Rectal smooth muscle tissue (tissue), 1 donor: ENCODE results near the gene FAM78B.

Experiments
- H3K27ac ChIP-seq: one replicate; pipeline ENCODE4 v1.7.0; 2013; ENCODE audit warnings: low read depth, low read length, inconsistent platforms
- H3K27me3 ChIP-seq: one replicate; pipeline ENCODE4 v1.7.0; 2013; ENCODE audit warnings: low read length; ENCODE audit not compliant: control insufficient read depth, insufficient read depth
- H3K36me3 ChIP-seq: one replicate; pipeline ENCODE4 v1.7.0; 2013; ENCODE audit warnings: low read length; ENCODE audit not compliant: control insufficient read depth, insufficient read depth
- H3K4me1 ChIP-seq: one replicate; pipeline ENCODE4 v1.7.0; 2013; ENCODE audit warnings: low read length; ENCODE audit not compliant: control insufficient read depth, insufficient read depth
- H3K4me3 ChIP-seq: one replicate; pipeline ENCODE4 v1.7.0; 2013; ENCODE audit warnings: low read length
- H3K9ac ChIP-seq: one replicate; pipeline ENCODE4 v1.7.0; 2013; ENCODE audit warnings: low read length

The FAM78B gene

DNA sequence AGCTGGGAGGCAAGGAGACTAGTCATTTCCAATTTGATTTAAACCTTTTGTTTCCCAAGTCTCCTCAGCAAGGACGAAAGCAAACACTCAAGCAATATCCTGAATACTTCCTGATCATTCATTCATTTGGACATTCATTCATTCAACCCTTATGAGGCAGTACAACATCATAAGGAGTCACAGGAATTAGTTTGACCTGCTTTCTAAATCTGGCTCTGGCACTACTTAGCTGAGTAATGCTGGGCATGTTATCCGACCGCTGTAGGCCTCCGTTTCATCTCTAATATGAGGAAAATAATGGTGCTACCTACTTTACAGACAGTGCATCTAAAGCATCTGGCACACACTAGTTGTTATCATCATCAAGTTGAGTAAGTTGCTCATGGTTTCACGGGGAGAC is 11.7 kb downstream of the FAM78B start:
- no peaks in the 10 kb centered on the region for H3K36me3 ChIP-seq
- no peaks in the 10 kb centered on the region for H3K4me1 ChIP-seq
- H3K27me3 ChIP-seq, result no peaks in the 10 kb centered on the region
- no peak overlapping the region for H3K27ac ChIP-seq
- no peak overlapping the region for H3K9ac ChIP-seq
- H3K4me3 ChIP-seq, result no peak overlapping the region

DNA sequence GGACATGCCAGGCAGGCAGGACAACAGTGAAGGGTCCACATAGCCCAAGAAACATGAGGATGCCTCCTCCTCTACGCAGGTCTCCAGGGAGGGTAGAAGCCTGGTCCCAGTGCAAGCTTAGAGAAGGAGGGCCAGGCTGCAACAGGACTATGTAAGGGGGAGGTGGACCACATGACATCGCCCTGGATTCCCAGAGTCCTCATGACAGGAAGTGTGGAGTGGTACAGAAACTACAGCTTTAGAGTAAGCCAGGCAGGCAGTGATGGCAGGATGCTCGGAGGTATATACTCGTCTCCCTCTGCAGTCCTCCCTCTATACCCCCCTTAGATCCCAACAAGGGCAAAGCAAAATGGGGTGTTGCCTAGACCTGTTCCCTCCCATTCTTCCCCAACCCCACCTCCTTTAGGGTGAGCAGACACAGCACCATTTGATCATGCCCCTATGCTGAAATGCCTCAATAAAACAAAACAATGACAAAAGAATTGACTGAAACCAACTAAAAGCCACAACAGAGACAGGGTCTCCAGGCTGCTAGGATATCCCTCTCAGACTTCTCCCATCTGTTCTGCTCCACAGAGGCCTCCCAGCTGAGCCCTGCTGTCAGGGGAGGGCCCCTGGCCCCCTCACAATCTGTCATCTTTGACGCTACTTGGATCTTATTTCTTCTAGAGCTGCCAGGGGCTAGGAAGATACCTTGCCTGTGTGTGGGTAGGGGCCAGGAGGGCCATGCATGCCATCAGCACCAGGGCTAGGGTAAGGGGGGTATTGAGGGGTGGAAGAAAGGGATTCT is 13.1 kb downstream of the FAM78B start:
- no peak overlapping the region for H3K4me3 ChIP-seq
- no peak overlapping the region for H3K9ac ChIP-seq
- H3K4me1 ChIP-seq, result no peaks in the 10 kb centered on the region
- H3K27ac ChIP-seq, result no peak overlapping the region
- no peaks in the 10 kb centered on the region for H3K27me3 ChIP-seq
- no peaks in the 10 kb centered on the region for H3K36me3 ChIP-seq

DNA sequence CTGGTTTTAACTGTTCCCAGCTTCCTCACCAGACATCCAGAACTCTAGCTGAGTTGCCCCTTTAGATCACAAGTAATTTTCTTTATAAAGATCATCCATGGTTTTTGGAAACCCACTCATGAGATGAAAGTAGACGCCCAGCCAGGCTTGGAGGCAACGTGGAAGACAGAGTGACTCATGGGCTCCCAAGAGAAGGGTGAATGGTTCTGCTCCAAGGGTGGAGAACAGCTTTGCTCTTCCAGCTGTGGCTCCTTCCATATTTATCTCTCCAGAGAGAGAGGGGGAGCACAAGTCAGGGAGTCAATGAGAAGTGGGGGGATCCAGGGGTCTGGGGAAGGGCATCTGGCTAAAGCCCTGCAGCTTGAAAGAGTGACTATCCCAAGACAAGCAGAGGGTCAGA is 13.8 kb downstream of the FAM78B start:
- Histone ChIP-seq H3K27me3 (no peaks in the 10 kb centered on the region), H3K4me1 (no peaks in the 10 kb centered on the region), H3K27ac (no peak overlapping the region), H3K4me3 (no peak overlapping the region), H3K36me3 (no peaks in the 10 kb centered on the region), H3K9ac (no peak overlapping the region)

DNA sequence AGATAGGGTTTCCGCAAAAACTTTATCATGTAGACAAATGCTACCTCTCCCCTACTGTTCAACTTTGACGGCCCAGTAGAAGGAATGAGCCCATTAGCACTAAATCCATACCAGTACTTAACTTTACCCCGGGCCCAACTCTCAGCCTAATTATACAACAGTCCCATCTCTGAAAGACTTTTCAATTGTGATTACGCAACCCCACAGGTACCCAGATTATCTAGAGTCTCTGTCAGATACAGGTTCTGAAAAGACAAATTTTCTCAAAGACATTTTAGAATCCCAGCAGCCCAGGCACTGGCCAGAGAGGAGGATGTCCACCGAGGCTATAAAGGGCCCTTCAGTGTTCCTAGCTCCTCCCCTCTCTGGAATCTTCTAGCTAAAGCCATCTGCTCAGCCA is 15.0 kb downstream of the FAM78B start:
- Histone ChIP-seq H3K36me3 (no peaks in the 10 kb centered on the region), H3K4me1 (no peaks in the 10 kb centered on the region), H3K27me3 (no peaks in the 10 kb centered on the region), H3K4me3 (no peak overlapping the region), H3K27ac (no peak overlapping the region), H3K9ac (no peak overlapping the region)

DNA sequence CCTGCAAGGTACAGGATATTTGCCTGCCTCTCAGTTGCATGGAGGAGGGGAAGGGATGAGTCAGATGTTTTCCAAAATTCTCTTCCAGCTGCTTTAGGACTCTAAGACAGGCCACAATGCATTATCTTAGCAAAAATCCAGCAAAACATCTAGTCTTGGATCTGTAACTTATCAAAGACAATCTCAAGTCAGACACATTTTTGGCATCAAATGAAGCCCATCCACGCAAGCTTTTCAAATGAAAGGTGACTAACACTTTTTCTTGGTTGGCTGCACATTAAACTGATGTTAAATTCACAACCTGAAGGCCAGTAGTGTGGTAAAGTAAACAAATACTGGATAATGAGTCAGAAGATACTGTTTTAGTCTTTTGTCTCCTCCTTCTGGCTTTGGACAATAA is 21.3 kb downstream of the FAM78B start:
- no peak overlapping the region for H3K4me3 ChIP-seq
- no peaks in the 10 kb centered on the region for H3K27me3 ChIP-seq
- H3K4me1 ChIP-seq, result peaks cover 7% of the 10 kb centered on the region
- H3K27ac ChIP-seq, result peak overlapping the region; percentile 9
- H3K9ac ChIP-seq, result no peak overlapping the region
- no peaks in the 10 kb centered on the region for H3K36me3 ChIP-seq

DNA sequence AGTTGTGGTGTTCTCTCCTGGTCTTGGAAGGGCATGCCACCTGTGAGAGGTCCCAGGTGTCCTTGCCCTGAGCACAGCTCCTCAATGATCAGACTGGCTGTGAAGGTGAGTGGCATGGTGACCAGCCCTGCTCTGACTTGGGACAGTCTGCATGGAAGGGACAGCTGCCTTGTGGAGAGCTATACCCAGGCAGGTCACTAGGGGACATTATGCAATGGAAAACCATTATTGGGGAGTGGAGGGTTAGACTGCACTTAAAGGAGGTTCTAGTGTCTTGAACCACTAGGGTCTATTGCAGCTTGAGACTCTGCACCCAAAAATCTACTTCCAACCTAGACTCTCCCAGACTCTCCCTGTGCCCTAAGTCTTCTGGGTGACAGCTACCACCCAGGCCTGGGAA is 24.8 kb downstream of the FAM78B start:
- Histone ChIP-seq H3K4me3 (no peak overlapping the region), H3K27ac (no peak overlapping the region)

DNA sequence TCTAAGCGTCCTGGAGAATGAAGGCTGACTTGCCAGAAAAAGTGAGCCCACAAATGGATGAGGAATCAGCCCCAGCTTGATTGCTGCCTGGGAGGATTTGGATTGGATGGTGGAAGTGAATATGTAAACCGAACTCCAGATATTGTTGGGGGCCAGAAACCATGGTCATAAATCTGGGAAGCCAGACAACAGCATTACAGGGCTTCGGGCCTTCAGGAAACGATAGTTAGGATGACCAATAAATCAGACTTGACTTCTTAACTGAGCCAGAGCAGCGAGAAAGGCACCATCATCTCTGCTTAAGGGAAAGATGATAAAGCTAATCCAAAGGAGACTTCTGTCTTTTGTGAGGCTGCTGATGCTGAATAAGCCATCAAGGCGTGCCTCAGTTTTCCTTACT is 26.6 kb downstream of the FAM78B start:
- Histone ChIP-seq H3K36me3 (no peaks in the 10 kb centered on the region), H3K27me3 (no peaks in the 10 kb centered on the region), H3K27ac (no peak overlapping the region), H3K9ac (no peak overlapping the region), H3K4me3 (no peak overlapping the region), H3K4me1 (peaks cover 5% of the 10 kb centered on the region)

More for the DNA sequence above, 24.8 kb downstream of the FAM78B start:
- Histone ChIP-seq H3K9ac (no peak overlapping the region), H3K4me1 (peaks cover 8% of the 10 kb centered on the region), H3K36me3 (no peaks in the 10 kb centered on the region), H3K27me3 (no peaks in the 10 kb centered on the region)

DNA sequence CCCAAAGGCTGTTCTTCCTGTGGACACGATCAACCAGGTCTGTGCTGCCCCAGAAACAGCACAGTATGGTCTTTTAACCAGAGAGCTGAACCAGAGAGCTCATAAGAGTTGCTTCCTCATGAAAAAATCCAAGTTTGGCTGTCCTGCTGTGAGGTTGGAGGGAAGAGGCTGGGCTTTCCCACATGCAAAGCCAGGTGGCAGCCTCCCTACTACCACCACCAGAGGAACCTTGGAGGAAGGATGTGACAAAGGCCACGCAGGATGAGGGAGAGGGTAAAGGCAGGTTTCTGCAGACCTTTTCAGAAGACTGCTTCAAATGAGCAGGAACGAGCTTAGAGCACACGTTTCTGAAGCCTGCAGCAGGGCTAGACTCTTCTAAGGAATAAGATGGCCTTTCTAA is 27.1 kb downstream of the FAM78B start:
- Histone ChIP-seq H3K36me3 (no peaks in the 10 kb centered on the region), H3K27ac (no peak overlapping the region), H3K9ac (no peak overlapping the region), H3K4me1 (peaks cover 2% of the 10 kb centered on the region), H3K4me3 (no peak overlapping the region), H3K27me3 (no peaks in the 10 kb centered on the region)

DNA sequence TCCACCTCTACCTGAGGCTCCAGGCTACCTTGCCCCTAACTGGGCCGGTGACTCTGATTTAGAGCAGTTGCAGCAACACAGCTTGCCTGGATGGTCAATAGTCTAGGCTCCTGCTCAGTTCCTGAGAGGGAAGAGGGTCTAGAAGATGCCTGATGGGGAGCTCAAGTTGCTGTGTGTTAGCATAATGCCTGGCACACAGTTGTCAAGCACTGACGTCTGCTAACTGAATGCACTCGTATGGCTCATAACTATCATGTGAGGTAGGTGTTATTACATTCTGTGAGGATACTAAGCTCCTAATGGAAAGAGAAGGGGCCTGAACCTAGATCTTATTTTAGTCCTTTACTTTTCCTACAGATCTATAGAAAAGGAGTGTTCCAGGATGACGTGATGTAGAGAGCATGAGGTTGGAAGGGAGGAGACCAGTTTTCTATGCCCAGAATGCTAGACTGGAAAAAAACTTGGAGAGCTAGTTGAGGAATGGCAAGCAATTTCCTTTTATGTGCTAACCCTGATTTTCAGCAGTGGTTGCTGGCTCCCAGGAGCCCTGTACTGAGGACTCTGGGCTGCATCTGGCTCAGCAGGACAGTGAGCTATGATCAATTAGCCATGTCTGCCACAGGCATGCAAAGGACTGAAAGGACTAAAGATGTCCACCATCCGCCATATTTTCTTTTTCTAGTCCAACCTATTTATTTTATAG is 30.0 kb downstream of the FAM78B start:
- Histone ChIP-seq H3K4me3 (no peak overlapping the region), H3K27me3 (no peaks in the 10 kb centered on the region), H3K4me1 (peaks cover 2% of the 10 kb centered on the region), H3K36me3 (no peaks in the 10 kb centered on the region), H3K9ac (no peak overlapping the region), H3K27ac (no peak overlapping the region)

DNA sequence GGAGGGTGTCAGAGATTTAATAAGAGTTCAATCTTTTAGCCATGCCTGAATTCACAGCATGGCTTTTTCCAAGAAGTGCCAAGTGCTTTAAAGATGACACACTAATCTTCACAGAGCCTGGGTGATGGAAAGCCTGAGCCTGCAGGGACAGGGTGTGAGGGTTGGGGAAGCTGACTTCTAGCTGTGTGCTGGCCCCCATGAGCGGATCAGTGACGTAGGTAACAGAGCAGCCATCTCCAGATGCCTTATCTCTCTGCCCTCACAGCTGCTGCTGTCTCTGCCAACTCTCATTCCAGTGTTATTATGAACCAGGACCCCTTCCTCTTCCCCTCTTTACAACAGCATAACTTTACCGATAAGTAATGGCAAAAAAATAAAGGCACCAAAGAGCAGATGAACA is 30.6 kb downstream of the FAM78B start:
- H3K4me3 ChIP-seq, result no peak overlapping the region
- no peak overlapping the region for H3K27ac ChIP-seq
- no peaks in the 10 kb centered on the region for H3K36me3 ChIP-seq
- no peaks in the 10 kb centered on the region for H3K27me3 ChIP-seq
- peaks cover 2% of the 10 kb centered on the region for H3K4me1 ChIP-seq
- H3K9ac ChIP-seq, result no peak overlapping the region

DNA sequence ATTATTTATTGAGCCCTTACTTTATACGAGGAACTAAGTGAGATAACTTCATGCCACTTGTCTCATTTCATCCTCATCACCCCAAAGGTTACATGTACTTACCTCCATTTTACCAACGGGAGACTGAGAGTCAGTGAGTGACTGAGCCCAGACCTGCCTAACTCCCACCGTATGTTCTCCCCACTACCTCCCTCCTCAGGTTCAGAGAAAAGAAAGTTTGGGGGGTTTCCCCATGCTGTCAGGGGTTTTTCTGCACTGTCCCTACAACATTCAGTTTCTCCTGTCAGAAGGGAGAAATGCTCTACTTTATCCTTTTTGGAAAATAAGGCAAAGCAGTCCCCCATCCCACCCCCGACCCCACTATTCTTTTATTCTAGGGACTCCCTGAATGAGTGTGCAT is 32.9 kb downstream of the FAM78B start:
- no peaks in the 10 kb centered on the region for H3K36me3 ChIP-seq
- H3K4me3 ChIP-seq, result no peak overlapping the region
- H3K9ac ChIP-seq, result no peak overlapping the region
- H3K27me3 ChIP-seq, result no peaks in the 10 kb centered on the region
- no peak overlapping the region for H3K27ac ChIP-seq
- H3K4me1 ChIP-seq, result no peaks in the 10 kb centered on the region

DNA sequence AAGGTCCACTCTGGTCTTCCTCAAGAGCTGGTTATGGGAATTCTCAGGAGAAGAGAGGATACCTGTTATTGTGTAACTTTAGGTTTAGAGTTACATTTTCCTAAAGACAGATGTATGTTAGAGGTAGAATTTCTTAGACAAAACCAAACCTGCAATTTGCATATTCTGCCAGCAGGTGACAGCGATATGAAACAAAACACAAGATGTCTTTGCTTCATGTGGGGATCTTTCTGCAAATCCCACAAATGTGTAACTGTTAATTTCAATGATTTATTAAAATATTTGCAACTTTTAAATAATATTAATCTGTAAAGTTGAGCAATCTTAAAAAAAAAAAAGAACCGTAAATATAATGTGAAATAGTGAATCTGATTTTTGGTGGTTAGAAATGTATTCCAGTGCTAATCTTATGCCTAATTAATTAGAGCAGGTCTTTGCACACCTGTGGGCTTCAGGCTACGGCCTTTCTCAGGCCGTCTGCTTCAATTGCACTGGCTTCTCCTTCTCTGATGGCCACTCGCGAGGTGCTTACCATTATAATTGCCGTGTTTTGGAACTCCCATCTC is 33.4 kb downstream of the FAM78B start:
- H3K27ac ChIP-seq, result no peak overlapping the region
- no peaks in the 10 kb centered on the region for H3K27me3 ChIP-seq
- H3K9ac ChIP-seq, result no peak overlapping the region
- no peaks in the 10 kb centered on the region for H3K4me1 ChIP-seq
- H3K4me3 ChIP-seq, result no peak overlapping the region
- no peaks in the 10 kb centered on the region for H3K36me3 ChIP-seq
